Left forelimb (tissue), 1 donor: ENCODE data around the gene DMBT1.

Experiments
- DNase-seq: peaks from one replicate; pipeline ENCODE4 v3.0.0-alpha.2; 2018; ENCODE audit warnings: low spot score

The DMBT1 gene

DNA sequence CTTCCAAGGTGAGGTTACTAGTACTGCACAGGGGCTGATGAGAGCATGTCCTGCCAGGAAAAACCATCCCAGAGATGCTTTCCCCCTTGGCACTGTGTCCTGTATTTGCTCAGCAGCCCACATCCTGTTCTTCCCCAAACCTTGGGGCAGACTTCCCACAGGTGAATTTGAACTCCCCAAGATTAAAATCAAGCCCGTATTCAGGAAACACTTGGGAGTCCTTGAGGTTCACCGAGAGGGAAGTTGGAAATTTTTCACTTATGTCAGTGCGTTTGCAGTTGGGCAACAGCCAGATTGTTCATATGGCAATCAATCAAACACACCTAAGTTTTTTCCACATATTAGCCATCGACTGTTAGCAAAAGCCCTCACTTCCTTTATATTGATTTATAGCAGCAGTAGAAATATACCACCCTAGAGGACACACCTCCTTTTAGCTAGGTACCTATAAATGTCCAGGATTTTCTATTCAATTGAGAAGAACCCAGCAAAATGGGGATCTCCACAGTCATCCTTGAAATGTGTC, at the start of gene DMBT1:
Gene DMBT1 (plus strand): TSS at position 476 of the 526 bp plus-strand sequence. CDS start 17 bp downstream, at position 493.
- no peak for DNase-seq

- DNase-seq: no peak
Measured at GRCh38 chr10:122513053-122513452, 47.5 kb upstream of the DMBT1 start.

- no peak for DNase-seq
Measured at GRCh38 chr10:122514045-122514840, 46.3 kb upstream of the DMBT1 start.

DNA sequence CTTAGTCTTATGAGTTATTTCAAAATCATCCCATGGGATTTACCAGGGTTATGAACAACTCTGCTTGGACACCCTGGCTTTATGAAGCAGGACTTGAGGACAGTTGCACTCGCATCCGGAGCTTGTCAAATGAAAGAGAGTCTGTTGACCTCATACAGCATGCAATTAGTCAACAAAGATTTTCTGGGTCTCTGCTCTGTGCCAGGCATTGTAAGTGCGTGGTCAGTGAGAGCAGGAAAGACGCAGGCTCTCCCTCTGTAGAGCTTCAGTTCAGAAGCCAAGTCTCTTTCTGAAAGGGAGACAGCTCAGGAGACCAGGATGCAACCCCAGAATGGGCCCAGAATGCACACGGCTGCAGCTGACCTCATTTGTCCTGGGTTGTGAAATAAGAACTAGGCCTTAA, 45.5 kb upstream of the DMBT1 start:
- no peak for DNase-seq

- no peak for DNase-seq
Measured at GRCh38 chr10:122515588-122516231, 44.8 kb upstream of the DMBT1 start.

GRCh38 chr10:122516734-122517133, 43.8 kb upstream of the DMBT1 start:
- no peak for DNase-seq

- DNase-seq: no peak
Measured at GRCh38 chr10:122519144-122519543, 41.4 kb upstream of the DMBT1 start.

DNA sequence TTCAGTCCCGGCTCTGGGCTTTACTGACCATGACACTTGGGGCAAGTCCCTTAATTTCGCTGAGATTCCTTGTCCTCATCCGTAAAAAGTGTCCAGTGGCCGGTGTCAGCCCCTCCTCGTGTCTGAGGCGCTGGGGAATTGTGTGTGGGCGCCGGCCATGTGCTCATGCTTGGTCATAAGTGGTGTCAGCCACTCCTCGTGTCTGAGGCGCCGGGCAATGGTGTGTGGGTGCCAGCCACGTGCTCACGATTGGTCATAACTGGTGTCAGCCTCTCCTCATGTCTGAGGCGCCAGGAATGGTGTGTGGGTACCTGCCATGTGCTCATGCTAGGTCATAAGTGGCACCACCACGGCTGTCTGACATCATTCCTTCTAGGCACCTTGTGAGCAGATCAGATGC, 40.7 kb upstream of the DMBT1 start:
- DNase-seq: no peak

DNA sequence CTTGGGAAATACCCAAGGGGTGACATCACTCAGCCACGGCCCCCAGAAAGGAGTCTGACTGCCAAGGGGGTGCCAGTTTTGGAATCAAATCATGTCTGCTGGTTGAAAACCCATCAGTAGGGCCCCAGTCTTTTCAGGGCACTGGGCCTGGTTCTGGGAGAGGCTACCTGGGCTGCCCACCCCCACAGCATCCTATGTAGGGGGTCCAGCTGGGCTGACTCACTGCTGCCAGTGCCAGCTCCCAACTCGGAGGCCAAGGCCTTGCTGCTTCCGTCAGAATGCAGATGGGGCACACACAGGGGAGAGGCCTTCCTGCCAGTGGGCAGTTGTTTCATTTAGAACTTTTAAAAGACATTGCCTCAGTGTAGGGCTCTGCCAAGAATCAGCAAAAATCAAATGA, 39.5 kb upstream of the DMBT1 start:
- no peak for DNase-seq

DNA sequence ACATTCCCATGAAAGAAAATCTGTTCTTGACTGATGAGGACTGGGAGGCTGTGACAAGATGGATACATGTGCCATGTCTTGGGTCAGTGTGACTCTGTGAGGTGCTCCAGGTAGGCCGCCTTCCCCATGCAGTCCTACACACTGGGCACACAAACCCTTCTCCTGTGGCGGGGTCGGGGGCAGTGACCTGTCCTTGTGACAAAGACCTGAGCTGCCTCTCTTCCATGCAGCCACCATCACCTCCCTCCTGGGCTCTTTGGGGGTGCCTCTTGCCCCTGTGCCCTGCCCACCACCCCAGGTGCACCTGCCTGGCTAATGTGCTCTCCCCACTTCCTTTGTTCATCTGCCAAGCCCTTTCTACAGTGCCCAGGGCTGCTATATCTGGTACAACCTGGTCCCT, 35.7 kb upstream of the DMBT1 start:
- no peak for DNase-seq

DNA sequence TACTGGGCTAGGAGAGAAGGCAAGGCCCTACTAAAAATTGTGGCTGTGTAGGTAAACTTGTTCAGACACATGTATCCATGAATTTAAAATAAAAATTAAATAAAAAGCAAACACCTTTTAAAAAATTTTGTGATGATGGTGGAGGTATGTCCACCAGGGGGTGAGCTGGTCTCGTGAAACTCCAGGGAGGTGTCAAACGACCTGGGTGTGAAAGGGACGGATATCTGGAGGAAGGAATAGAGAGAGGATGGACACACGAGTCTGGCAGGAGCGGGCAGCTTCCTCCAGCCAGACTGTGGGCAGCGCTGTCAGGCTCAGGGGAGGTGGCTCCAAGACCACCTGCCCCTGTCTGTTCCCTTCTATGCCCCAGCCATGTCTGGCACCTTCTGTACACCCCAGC, 34.8 kb upstream of the DMBT1 start:
- no peak for DNase-seq

- DNase-seq: no peak
Measured at GRCh38 chr10:122526892-122527291, 33.7 kb upstream of the DMBT1 start.

DNA sequence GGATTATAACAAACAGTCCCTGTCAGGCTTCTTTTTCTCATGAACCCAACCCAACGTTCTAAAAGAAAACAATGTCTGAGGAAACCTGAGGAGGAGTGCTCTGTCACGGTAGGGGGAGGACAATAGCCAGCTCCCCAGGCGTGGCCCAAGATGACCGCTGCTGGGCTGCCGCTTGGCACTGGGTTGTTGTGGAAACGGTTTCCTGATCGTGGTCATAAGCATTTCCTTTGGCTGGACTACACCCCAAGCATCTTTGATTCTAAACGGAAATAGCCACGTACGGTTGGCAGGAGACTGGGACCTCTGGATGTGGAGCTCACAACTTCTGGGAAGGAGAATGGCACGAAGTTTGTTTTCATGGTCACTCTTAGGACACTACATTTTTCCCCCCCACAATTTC, 30.4 kb upstream of the DMBT1 start:
- no peak for DNase-seq

DNA sequence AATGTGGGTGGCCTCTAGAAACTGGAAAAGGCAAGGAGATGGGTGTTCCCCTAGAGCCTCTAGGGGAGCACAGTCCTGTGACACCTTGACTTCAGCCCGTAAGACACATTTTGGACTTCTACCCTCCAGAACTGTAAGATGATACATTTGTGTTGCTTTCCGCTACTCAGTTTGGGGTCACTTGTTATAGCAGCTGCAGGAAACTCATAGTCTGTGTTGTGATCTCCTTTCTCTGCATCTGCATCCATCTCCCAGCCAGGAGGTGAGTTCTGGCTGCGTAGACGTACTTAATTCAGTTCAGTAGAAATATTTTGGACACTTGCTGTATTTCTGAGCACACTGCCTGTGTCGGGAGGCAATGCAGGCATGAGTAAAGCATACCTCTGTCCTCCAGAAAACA, 29.3 kb upstream of the DMBT1 start:
- no peak for DNase-seq

DNA sequence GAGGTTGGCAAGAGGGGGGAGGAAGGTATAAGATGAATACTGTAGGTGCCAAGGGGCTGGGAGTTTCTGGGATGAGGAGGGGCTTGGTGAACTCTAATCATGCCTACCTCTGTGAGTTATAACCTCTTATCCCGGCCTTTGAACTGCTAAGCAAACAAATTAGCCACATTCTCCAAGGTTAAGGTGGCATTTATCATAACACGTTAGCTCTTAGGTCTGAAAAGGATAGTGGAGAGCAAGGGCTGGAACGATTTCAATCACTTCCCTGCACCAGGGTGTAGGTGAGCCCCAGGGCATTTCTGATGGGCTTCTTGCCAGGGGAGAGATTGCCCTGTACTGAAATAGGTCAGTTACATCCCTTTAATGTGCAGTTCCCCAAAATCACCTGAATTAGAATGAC, 28.6 kb upstream of the DMBT1 start:
- no peak for DNase-seq

DNA sequence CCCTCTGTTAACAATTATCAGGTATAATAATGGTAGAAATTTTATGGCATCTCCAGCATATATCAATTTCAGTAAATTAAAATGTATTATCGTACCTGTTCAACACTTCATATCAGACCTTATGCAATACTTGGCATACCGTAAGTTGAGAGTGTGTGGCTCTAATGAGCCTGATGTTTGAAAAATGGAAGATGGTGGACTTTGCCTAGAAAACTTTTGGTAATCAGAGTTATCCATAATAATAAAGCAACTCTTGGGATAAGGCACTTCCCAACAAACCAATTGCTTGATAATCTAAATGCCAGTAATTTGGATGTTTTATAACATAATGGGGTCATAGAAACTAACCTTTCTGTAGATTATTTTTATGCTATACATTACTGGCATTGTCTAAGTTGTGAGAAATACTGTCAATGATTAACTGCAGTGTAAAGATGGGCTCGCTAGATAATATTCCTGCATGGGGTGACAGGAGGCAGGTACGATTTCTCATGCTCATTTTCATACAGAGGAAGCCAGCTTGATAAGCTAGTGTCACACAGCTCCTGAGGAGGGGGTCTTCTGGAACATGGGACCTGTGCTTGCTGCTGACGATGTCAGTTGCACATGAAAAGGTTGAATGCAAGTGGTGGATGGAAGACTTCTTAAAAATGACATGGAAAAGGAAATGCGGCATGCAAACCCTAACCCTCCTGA, 27.8 kb upstream of the DMBT1 start:
- no peak for DNase-seq

DNA sequence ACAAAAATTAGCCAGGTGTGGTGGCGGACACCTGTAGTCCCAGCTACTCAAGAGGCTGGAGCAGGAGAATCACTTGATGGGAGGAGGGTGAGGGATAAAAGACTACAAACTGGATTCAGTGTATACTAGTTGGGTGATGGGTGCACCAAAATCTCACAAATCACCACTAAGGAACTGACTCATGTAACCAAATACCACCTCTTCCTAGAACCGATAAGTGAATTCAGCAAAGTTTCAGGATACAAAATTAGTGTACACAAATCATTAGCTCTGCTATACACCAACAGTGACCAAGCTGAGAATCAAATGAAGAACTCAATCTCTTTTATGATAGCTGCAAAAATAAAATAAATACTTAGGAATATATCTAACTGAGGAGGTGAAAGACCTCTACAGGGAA, 23.0 kb upstream of the DMBT1 start:
- DNase-seq: no peak

DNA sequence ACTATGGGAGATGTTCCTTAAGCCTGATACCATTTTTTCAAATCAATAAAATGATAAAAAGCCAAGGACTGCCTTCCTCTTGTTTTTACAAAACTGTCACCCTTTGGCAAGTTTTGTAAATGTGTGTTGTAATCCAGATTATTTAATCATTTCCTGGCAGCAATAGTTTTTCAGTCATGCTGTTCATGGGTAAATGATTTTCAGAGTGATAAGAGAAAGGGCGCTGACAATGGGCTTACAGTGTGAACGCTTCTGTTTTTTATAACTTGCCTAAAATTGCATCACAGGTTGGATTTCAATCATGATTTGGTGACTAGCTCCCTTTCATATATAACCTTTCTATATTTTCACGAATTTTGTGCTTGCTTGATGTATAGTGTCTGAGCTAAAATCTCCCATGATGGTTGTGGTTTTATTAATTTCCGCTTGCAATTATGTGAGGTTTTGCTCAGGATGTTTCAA, 19.0 kb upstream of the DMBT1 start:
- no peak for DNase-seq

GRCh38 chr10:122543676-122544445, 16.7 kb upstream of the DMBT1 start:
- DNase-seq: no peak

DNA sequence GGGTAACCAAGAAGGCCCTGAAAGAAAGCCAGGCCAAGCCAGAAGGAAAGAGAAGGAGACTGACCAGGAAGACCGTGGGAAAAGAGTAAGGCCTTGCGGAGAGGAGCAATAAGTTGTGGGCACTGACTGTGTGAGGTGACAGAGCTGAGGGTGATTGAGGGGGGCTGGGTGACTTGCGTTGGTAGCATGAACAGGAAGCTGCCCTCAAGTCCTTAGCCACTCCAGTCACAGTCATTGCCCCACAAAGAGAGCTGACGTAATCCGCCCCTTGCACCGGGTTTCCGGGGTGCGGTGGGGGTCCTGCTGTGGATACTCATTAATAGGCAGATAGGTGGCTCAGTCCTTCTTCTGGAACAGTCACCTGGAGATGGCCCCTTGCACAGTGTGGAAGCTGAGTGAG, 16.1 kb upstream of the DMBT1 start:
- DNase-seq: no peak

GRCh38 chr10:122546242-122546641, 14.3 kb upstream of the DMBT1 start:
- DNase-seq: no peak
